Measurements from ENCODE around the gene TSHZ1. TPM values are rescaled to one million over a fixed set of nuclear protein-coding genes. Genes with fewer than 3 reads are reported as not detected.
A peak's percentile ranks its signal among the peaks of the same experiment; 100 is the strongest.

Gene TSHZ1
- total and polyA plus RNA-seq, 9 donors: 27.9 to 109 (median 65.6) TPM

DNA sequence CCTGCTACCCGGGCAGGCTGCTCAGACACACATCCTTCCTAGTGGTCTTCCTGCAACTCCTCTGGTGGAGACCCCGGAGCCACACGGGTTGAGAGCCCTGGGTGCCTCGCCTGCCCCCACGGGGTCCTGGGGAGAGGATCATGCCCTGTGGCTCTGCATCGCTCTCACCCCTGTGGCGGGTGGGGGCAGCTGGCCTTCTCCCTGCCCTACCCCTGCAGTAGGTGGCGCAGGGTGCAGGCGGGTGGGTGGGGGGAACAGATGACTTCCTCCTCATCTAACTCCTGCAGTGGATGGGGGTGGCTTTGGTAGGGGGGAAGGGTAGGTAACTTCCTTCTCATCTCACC, 38.5 kb downstream of the TSHZ1 start:
- no peaks in the 10 kb centered on the region for H3K9me3 ChIP-seq
- DNase-seq: no peak
- 81 to 93% (median 87%) methylated on average over 8 to 9 of the region's 9 CpGs for WGBS, 3 donors
- H3K27me3 ChIP-seq: no peaks in the 10 kb centered on the region
- TF ChIP-seq EP300 (IDR thresholded peaks at IDR 0.05) (no peak), POLR2A (IDR thresholded peaks at IDR 0.05) (no peak), CTCF (IDR thresholded peaks at IDR 0.05) (no peak)
- H3K27ac ChIP-seq: peak overlapping the region; percentile 81 to 84
- peaks cover 29% of the 10 kb centered on the region for H3K4me1 ChIP-seq (ENCODE audit: insufficient read depth)
- intact Hi-C loops (cut with DNase I): loop anchor here in 2 of 4 donors (5.0 kb wide), 2 partner anchors 37 to 42 kb away; partner anchors contain the start of genes PTGR3 (in 1 of the 2) and TSHZ1 (in 1 of the 2)
- H3K4me3 ChIP-seq: no peak overlapping the region
- no peaks in the 10 kb centered on the region for H3K36me3 ChIP-seq

- H3K9me3 ChIP-seq: no peaks in the 10 kb centered on the region
- no peaks in the 10 kb centered on the region for H3K27me3 ChIP-seq
- WGBS, 3 donors: 46 to 73% (median 49%) methylated on average over 18 of the region's 18 CpGs
- peak overlapping the region; percentile 81 to 84 for H3K27ac ChIP-seq
- peaks cover 24% of the 10 kb centered on the region for H3K4me1 ChIP-seq (ENCODE audit: insufficient read depth)
- peak overlapping the region; percentile 15 for H3K4me3 ChIP-seq
- TF ChIP-seq POLR2A (IDR thresholded peaks at IDR 0.05) (no peak), EP300 (IDR thresholded peaks at IDR 0.05) (no peak), CTCF (IDR thresholded peaks at IDR 0.05) (no peak)
- intact Hi-C loops (cut with DNase I): loop anchor here in 3 of 4 donors (5.0 kb wide), 2 partner anchors 38 to 43 kb away; partner anchors contain the start of genes TSHZ1 (in 2 of the 3) and PTGR3 (in 1 of the 3)
- peak in 4 of 5 donors; percentile 30 to 60 (median 51) for DNase-seq
- no peaks in the 10 kb centered on the region for H3K36me3 ChIP-seq
Measured at GRCh38 chr18:75249672-75250470, 39.3 kb downstream of the TSHZ1 start.

DNA sequence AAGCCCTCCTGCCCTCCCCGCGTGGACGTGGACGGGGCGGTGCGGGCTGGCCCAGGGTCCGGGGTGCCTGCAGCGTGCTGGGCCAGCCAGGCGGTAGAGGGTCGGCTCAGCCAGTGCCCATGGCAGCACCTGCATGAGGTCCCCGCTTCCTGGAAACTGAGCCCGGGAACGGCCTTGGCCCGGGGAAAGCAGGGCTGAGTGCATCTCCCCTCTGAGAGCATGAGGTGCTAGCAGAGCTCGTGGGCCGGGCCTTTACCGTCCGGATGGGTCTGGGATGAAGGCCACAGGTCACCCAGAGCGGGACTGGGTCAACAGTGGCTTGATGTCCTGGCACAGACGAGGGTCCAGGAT, 39.8 kb downstream of the TSHZ1 start:
- peaks cover 26% of the 10 kb centered on the region for H3K4me1 ChIP-seq (ENCODE audit: insufficient read depth)
- no peaks in the 10 kb centered on the region for H3K27me3 ChIP-seq
- peak overlapping the region; percentile 15 for H3K4me3 ChIP-seq
- intact Hi-C loops (cut with DNase I): loop anchor here in 1 of 4 donors (5.0 kb wide), 1 partner anchor 38 kb away; the partner anchor contains the start of gene TSHZ1
- peak overlapping the region; percentile 81 to 84 for H3K27ac ChIP-seq
- no peaks in the 10 kb centered on the region for H3K36me3 ChIP-seq
- TF ChIP-seq CTCF (IDR thresholded peaks at IDR 0.05) (no peak), POLR2A (IDR thresholded peaks at IDR 0.05) (no peak), EP300 (IDR thresholded peaks at IDR 0.05) (no peak)
- DNase-seq: peak in 4 of 5 donors; percentile 48 to 66 (median 56)
- WGBS, 3 donors: 17 to 70% (median 26%) methylated on average over 17 to 20 of the region's 20 CpGs
- no peaks in the 10 kb centered on the region for H3K9me3 ChIP-seq

- TF ChIP-seq EP300 (IDR thresholded peaks at IDR 0.05) (no peak), POLR2A (IDR thresholded peaks at IDR 0.05) (no peak), CTCF (IDR thresholded peaks at IDR 0.05) (no peak)
- Histone ChIP-seq H3K27ac (peak overlapping the region in 1 of 2 donors; percentile 81), H3K4me3 (no peak overlapping the region), H3K4me1 (ENCODE audit: insufficient read depth) (peaks cover 26% of the 10 kb centered on the region), H3K27me3 (no peaks in the 10 kb centered on the region), H3K36me3 (no peaks in the 10 kb centered on the region), H3K9me3 (no peaks in the 10 kb centered on the region)
- WGBS, 3 donors: 35 to 48% (median 38%) methylated on average over 5 of the region's 5 CpGs
- intact Hi-C loops (cut with DNase I): loop anchor here in 1 of 4 donors (5.0 kb wide), 1 partner anchor 39 kb away; the partner anchor contains the start of gene TSHZ1
- DNase-seq: no peak
Measured at GRCh38 chr18:75251466-75251865, 40.9 kb downstream of the TSHZ1 start.
